Endothelial cell of umbilical vein (primary cell): ENCODE measurements around the gene E2F2. TPM values are rescaled to one million over a fixed set of nuclear protein-coding genes. Genes with fewer than 3 reads are reported as not detected.

Experiments
- BruUV-seq: library from RNA; stranded (reverse); fragments of 400-500 nt; replicated peaks from 2 replicates; lab custom pipeline; 2021; lab: Mats Ljungman, UMichigan
- CTCF ChIA-PET: fragments of 300-600, 350-600 bp; sonication (Branson Sonifier 250); formaldehyde crosslinking; loops from one replicate; lab custom pipeline; 2021; ENCODE audit warnings: antibody characterized with exemption, inconsistent platforms; lab: Charles Lee
- POLR2A ChIA-PET: fragments of 300-600, 350-600 bp; sonication (Branson Sonifier 250); formaldehyde crosslinking; loops from one replicate; lab custom pipeline; 2021; ENCODE audit warnings: antibody characterized with exemption, inconsistent platforms; lab: Charles Lee
- DNase-seq: peaks from one replicate; pipeline ENCODE4 v3.0.0-alpha.2; 2011; ENCODE audit warnings: low read depth, low spot score
- FAIRE-seq: peaks from 2 replicates; lab custom pipeline; 2011; peaks lifted over from hg19 to GRCh38; lab: Jason Lieb, UNC
- H2AFZ ChIP-seq: 2 replicates; pipeline ENCODE4 v1.6.0; 2012; ENCODE audit warnings: low read depth, low read length, control low read depth, inconsistent platforms
- H3K27ac ChIP-seq: 2 replicates; pipeline ENCODE4 v1.5.1; 2011; ENCODE audit warnings: low read depth, mild to moderate bottlenecking, control low read depth, low read length, moderate library complexity; ENCODE audit not compliant: insufficient read depth
- H3K27me3 ChIP-seq, 2 experiments: 2 replicates each; pipeline versions ENCODE4 v1.6.0 to v1.6.1; 2011; ENCODE audit warnings: low read length in 2 of 2, mixed read lengths in 1 of 2; ENCODE audit not compliant: control insufficient read depth in 2 of 2, insufficient read depth in 2 of 2
- H3K36me3 ChIP-seq, 2 experiments: 2 replicates in 1 of 2; 3 replicates in 1 of 2; pipeline ENCODE4 v1.5.1; 2011; ENCODE audit warnings: low read length in 2 of 2, mild to moderate bottlenecking in 1 of 2, moderate library complexity in 1 of 2; ENCODE audit not compliant: control insufficient read depth in 2 of 2, insufficient read depth in 2 of 2; ENCODE audit errors: extremely low read depth in 1 of 2
- H3K4me1 ChIP-seq: 3 replicates; pipeline ENCODE4 v1.5.1; 2011; ENCODE audit warnings: mild to moderate bottlenecking, low read length; ENCODE audit not compliant: control insufficient read depth, insufficient read depth; ENCODE audit errors: extremely low read depth
- H3K4me2 ChIP-seq: 2 replicates; pipeline ENCODE4 v1.6.1; 2011; ENCODE audit warnings: low read length, control low read depth, mixed read lengths; ENCODE audit not compliant: insufficient read depth
- H3K4me3 ChIP-seq, 3 experiments: fragments of 200-600 bp in 1 of 3; sonication (generic), shearing (Covaris generic) in 1 of 3; replicated peaks in 1 of 3; 2 replicates each; pipeline ENCODE4 v1.5.1; 2011 to 2016; ENCODE audit warnings: control low read depth in 3 of 3, low read length in 3 of 3, mild to moderate bottlenecking in 2 of 3, inconsistent platforms in 1 of 3, low read depth in 1 of 3, moderate library complexity in 1 of 3; ENCODE audit not compliant: insufficient read depth in 1 of 3
- H3K79me2 ChIP-seq: 2 replicates; pipeline ENCODE4 v1.6.0; 2012; ENCODE audit warnings: low read length, inconsistent platforms; ENCODE audit not compliant: control insufficient read depth, insufficient read depth
- H3K9ac ChIP-seq: replicated peaks from 2 replicates; pipeline ENCODE3; 2011; ENCODE audit warnings: low read length, control low read depth; ENCODE audit not compliant: insufficient read depth; ENCODE audit errors: extremely low read depth
- H3K9me1 ChIP-seq: replicated peaks from 3 replicates; pipeline ENCODE4 v1.6.0; 2011; ENCODE audit warnings: mild to moderate bottlenecking, low read length; ENCODE audit not compliant: control insufficient read depth, insufficient read depth; ENCODE audit errors: extremely low read depth
- H3K9me3 ChIP-seq: replicated peaks from 2 replicates; pipeline ENCODE4 v1.5.1; 2012; ENCODE audit warnings: low read length, inconsistent platforms; ENCODE audit not compliant: control insufficient read depth, insufficient read depth
- H4K20me1 ChIP-seq: replicated peaks from 2 replicates; pipeline ENCODE3; 2011; ENCODE audit warnings: mild to moderate bottlenecking, low read length; ENCODE audit not compliant: control insufficient read depth, insufficient read depth; ENCODE audit errors: extremely low read depth
- CTCF ChIP-seq, 2 donors: IDR thresholded peaks; 1 replicate in 1 of 2; 2 replicates in 1 of 2; pipeline ENCODE4 v1.5.1; 2011; ENCODE audit warnings: low read length in 2 of 2, mild to moderate bottlenecking in 2 of 2, moderate library complexity in 2 of 2, control low read depth in 1 of 2, inconsistent platforms in 1 of 2, low read depth in 1 of 2; ENCODE audit not compliant: insufficient read depth in 1 of 2; ENCODE audit errors: extremely low read depth in 1 of 2
- EZH2 ChIP-seq: IDR thresholded peaks from 2 replicates; pipeline ENCODE4 v1.6.1; 2012; ENCODE audit warnings: borderline replicate concordance, low read depth, mild to moderate bottlenecking, moderate library complexity, low read length, inconsistent platforms; ENCODE audit not compliant: severe bottlenecking
- FOS ChIP-seq: IDR thresholded peaks from 2 replicates; pipeline ENCODE4 v1.6.1; 2011; ENCODE audit warnings: mild to moderate bottlenecking, low read length, moderate library complexity, borderline replicate concordance; ENCODE audit not compliant: insufficient read depth
- GATA2 ChIP-seq: IDR thresholded peaks from 2 replicates; pipeline ENCODE4 v1.7.0; 2011; ENCODE audit warnings: low read depth, mild to moderate bottlenecking, moderate library complexity, mixed read lengths, low read length; ENCODE audit not compliant: insufficient read length, insufficient read depth
- JUN ChIP-seq: IDR thresholded peaks from 2 replicates; pipeline ENCODE4 v1.6.1; 2011; ENCODE audit warnings: borderline replicate concordance, low read depth; ENCODE audit not compliant: insufficient read length, insufficient read depth
- MAX ChIP-seq: IDR thresholded peaks from 2 replicates; pipeline ENCODE4 v1.6.1; 2011; ENCODE audit not compliant: insufficient read depth, insufficient read length
- MYC ChIP-seq: IDR thresholded peaks from one replicate; pipeline ENCODE4 v1.6.1; 2011; ENCODE audit warnings: mild to moderate bottlenecking, low read depth, low read length
- POLR2A ChIP-seq: IDR thresholded peaks from 2 replicates; pipeline ENCODE4 v1.6.1; 2012; ENCODE audit warnings: low read depth, mild to moderate bottlenecking, control low read depth, low read length
- POLR2AphosphoS5 ChIP-seq: IDR thresholded peaks from 2 replicates; pipeline ENCODE4 v1.6.1; 2012; ENCODE audit warnings: low read depth, mild to moderate bottlenecking, control low read depth, low read length, moderate library complexity; ENCODE audit not compliant: insufficient read depth
- dilution Hi-C: fragments of 300-500 bp; cut with MboI; formaldehyde crosslinking; loops from one replicate; pipeline ENCODE4 v1.15.0; 2019; ENCODE audit warnings: low sequenced_read_pairs; ENCODE audit not compliant: extremely low pct_ligation_motif_present
- intact Hi-C: fragments of 100-400 bp; cut with micrococcal nuclease; formaldehyde crosslinking; loops from one replicate; pipeline ENCODE4 v1.10.0; 2022
- polyA plus RNA-seq, 4 experiments: library from polyadenylated mRNA; depleted of rRNA in 3 of 4; stranded (reverse) in 3 of 4; unstranded in 1 of 4; fragments of >200 nt; gene quantifications; 2 replicates each; pipeline versions ENCODE4 v1.2.1 to v1.2.3, GENCODE V29; 2011 to 2012; ENCODE audit warnings: missing spikeins in 1 of 4
- total RNA-seq: library from RNA; stranded (reverse); gene quantifications from 2 replicates; pipeline ENCODE4 v1.2.3, GENCODE V29; 2021

Gene E2F2
- total and polyA plus RNA-seq, 2 donors (not counting 3 experiments of a cell fraction or from before 2014, with no cell fraction given), result 1.1 to 5.6 TPM

GRCh38 chr1:23578311-23578996 lies 47.4 kb upstream of the E2F2 start:
- H3K9ac ChIP-seq, result no peak overlapping the region
- DNase-seq, result no peak
- TF ChIP-seq CTCF (IDR thresholded peaks at IDR 0.05; ENCODE audit: extremely low read depth in 1 of 2, insufficient read depth in 1 of 2, low read depth in 1 of 2, low read length in 2 of 2), result no peak
- no peak for TF ChIP-seq POLR2AphosphoS5
- TF ChIP-seq FOS, result no peak
- no peak for TF ChIP-seq JUN
- no peak for TF ChIP-seq GATA2
- TF ChIP-seq MAX, result no peak
- no peak for TF ChIP-seq MYC
- TF ChIP-seq POLR2A, result no peak
- TF ChIP-seq EZH2, result no peak
- intact Hi-C loops, result no loop called here
- no TSS peak for BruUV-seq
- H3K9me1 ChIP-seq, result no peaks in the 10 kb centered on the region
- no peak overlapping the region for H3K4me2 ChIP-seq
- no peaks in the 10 kb centered on the region for H3K36me3 ChIP-seq
- H3K27me3 ChIP-seq, result no peaks in the 10 kb centered on the region
- dilution Hi-C loops, result no loop called here
- no peaks in the 10 kb centered on the region for H4K20me1 ChIP-seq
- no peak overlapping the region for H3K4me3 ChIP-seq
- H3K79me2 ChIP-seq, result no peaks in the 10 kb centered on the region
- H3K27ac ChIP-seq, result no peak overlapping the region
- CTCF ChIA-PET, result interaction anchor here (2.5 kb wide), 1 partner anchor 59 kb away, joined by 25 read pairs; no protein-coding TSS in a partner anchor
- no peaks in the 10 kb centered on the region for H3K9me3 ChIP-seq
- FAIRE-seq, result no peak
- H3K4me1 ChIP-seq, result peaks cover 18% of the 10 kb centered on the region
- POLR2A ChIA-PET, result interaction anchor here (1.2 to 1.6 kb wide), 2 partner anchors 20 to 23 kb away, joined by 4 to 9 read pairs; partner anchors contain the start of gene ID3
- no peak overlapping the region for H2AFZ ChIP-seq
